GM19043 (cell line): ENCODE measurements around the gene ERICH6.

Experiments
- ATAC-seq: cut with Tn5 transposase; IDR thresholded peaks from one replicate; pipeline ENCODE4 v1.9.1; 2021; ENCODE audit warnings: low read depth; ENCODE audit not compliant: unreplicated experiment

Gene ERICH6

GRCh38 chr3:150737874-150738679 is 34.4 kb upstream of the ERICH6 start:
- peak; percentile 46 for ATAC-seq

GRCh38 chr3:150736903-150737832 is 33.4 kb upstream of the ERICH6 start:
- ATAC-seq = no peak

GRCh38 chr3:150736316-150736719 is 32.6 kb upstream of the ERICH6 start:
- ATAC-seq = no peak

GRCh38 chr3:150734795-150735119 is 31.0 kb upstream of the ERICH6 start:
- ATAC-seq = no peak

- ATAC-seq = no peak
Observed at GRCh38 chr3:150733936-150734794, 30.4 kb upstream of the ERICH6 start.

GRCh38 chr3:150733373-150733935 is 29.7 kb upstream of the ERICH6 start:
- ATAC-seq = no peak

GRCh38 chr3:150729682-150730360 is 26.1 kb upstream of the ERICH6 start:
- ATAC-seq = no peak

- ATAC-seq = no peak
Observed at GRCh38 chr3:150727653-150728502, 24.2 kb upstream of the ERICH6 start.

GRCh38 chr3:150725548-150725947 is 21.8 kb upstream of the ERICH6 start:
- no peak for ATAC-seq

GRCh38 chr3:150723946-150724345 is 20.2 kb upstream of the ERICH6 start:
- no peak for ATAC-seq

GRCh38 chr3:150722267-150722666 is 18.5 kb upstream of the ERICH6 start:
- ATAC-seq = no peak

- ATAC-seq = peak; percentile 69
Observed at GRCh38 chr3:150721285-150722130, 17.8 kb upstream of the ERICH6 start.

GRCh38 chr3:150720444-150720843 is 16.7 kb upstream of the ERICH6 start:
- no peak for ATAC-seq

- ATAC-seq = no peak
Observed at GRCh38 chr3:150710097-150710496, 6.4 kb upstream of the ERICH6 start.

GRCh38 chr3:150703299-150703755 is 393 bp downstream of the ERICH6 start:
- ATAC-seq = peak; percentile 16

GRCh38 chr3:150699068-150699639 is 4.6 kb downstream of the ERICH6 start:
- ATAC-seq = no peak

GRCh38 chr3:150697646-150698045 is 6.1 kb downstream of the ERICH6 start:
- no peak for ATAC-seq
